GM12874 (cell line): ENCODE data around the gene CPAMD8.

Experiments used
- CTCF ChIP-seq: IDR thresholded peaks from 2 replicates; pipeline ENCODE4 v1.5.1; 2011; ENCODE audit warnings: low read depth, mild to moderate bottlenecking, control low read depth, low read length, moderate library complexity; ENCODE audit not compliant: insufficient read depth

The CPAMD8 gene

DNA sequence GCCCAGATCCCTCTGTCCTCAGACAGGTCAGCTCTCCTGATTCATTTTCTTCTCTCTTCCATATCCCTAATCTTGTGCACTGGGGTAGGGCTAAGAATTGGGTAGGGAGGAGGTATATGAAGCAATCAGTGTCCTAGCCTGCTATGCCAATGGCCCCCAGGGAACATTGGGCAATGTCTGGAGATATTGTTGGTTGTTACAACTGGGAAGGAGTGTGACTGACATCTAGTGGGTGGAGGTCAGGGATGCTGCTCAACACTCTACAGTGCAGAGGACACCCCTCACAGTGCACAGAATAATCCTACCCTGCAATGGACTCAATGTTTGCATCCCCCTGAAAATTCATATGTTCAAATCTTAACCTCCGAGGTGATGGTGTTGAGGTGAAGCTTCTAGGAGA lies 57.5 kb downstream of the CPAMD8 start:
- no peak for TF ChIP-seq CTCF

DNA sequence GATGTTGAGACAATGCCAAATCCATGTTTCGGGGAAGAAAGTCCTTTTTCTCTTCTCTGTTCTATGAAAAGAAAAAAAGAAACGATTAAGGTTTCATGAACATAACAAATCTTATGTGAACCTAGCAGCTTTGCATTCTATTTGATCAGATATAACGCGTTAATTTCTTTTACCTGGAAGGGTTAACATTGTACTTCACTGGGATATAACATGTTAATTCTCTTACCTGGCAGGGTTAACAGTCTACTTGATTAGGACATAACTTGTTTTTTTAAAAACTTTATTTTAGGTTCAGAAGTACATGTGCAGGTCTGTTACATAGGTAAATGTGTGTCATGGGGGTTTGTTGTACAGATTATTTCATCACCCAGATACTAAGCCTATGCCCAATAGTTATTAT lies 68.8 kb downstream of the CPAMD8 start:
- TF ChIP-seq CTCF = no peak

DNA sequence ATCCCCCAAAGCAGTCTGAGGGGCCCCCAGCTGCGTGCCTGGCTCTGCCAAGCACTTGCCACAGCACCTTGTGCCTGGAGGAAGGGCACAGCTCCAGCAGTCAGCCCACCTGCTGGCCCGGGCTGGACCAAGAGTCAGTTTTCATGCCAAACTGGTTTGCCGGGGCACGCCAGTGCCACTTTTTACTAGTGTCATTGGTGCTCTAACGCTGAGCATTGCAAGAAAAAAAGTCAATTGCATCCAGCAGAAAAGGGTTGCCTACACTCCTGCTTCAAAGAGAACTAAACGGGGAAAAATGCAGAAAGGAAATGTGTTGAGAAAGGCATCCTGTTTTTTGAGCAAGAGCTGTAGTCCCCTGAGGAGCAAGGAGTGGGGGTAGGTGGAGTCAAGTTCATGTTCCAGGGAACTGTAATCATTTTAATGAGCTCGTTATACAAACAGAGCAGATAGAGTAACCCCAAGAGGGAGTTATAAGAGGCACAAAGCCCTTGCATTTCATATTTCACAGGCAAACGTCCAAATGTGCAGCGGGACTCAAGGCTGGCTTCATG lies 69.4 kb downstream of the CPAMD8 start:
- TF ChIP-seq CTCF = no peak

DNA sequence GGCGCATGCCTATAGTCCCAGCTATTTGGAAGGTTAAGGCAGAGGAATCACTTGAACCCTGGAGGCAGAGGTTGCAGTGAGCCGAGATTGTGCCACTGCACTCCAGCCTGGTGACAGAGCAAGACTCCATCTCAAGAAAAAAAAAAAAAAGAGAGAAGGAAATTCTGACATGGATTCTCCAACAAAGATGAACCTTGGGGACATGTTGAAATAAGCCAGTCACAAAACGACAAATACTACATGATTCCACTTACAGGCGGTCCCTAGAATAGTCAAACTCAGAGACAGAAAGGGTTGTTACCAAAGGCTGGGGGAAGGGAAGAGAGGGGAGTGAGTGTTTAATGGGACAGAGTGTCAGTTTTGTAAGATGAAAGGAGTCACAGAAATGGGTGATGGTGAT lies 71.4 kb downstream of the CPAMD8 start:
- TF ChIP-seq CTCF = no peak

DNA sequence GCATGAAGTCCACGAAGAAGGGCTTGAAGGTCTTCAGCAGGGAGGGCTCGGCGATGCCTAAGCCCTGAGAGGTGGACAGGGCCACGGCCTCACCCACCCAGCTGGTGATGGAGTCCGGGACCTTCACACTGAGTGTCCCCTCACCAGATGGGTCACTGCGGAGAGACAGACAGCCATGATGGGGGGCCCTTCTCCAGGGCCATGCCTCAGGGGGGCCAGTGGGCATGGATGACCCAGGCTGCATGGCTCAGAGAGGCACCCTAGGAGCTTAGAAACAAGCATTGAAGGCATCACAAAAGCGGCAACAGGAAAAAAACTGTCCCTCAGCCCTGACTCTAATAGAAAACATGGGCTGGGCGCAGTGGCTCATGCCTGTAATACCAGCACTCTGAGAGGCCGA lies 74.6 kb downstream of the CPAMD8 start:
- TF ChIP-seq CTCF = no peak

DNA sequence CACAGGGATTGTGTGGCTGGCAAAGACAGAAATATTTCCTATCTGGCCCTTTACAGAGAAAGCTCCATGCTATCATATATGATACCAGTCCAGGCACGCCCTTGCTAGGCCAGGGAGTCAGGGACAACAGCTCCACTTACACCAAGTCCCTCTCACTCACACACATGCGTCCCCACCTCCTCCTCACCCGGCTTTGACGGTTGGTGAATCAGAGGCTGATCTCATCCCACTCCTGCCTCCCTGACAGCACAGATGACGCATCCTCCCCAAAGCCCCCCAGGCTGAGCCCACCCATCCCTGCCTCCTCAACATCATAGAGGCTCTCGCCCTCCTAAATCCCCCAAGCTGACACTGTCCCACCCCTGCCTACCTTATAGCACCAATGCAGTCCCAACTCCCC lies 75.1 kb downstream of the CPAMD8 start:
- no peak for TF ChIP-seq CTCF

GRCh38 chr19:16949496-16950023 lies 77.0 kb downstream of the CPAMD8 start:
- no peak for TF ChIP-seq CTCF
